Measurements from ENCODE around the gene RAB1B. TPM values are rescaled to one million over a fixed set of nuclear protein-coding genes. Genes with fewer than 3 reads are reported as not detected.

Gene RAB1B
- total and polyA plus RNA-seq, 10 of the 15 experiments (the other 5 are each of a cell fraction or from before 2014, with no cell fraction given): 10.4 to 193 (median 96.9) TPM

GRCh38 chr11:66311965-66312548, 43.6 kb downstream of the RAB1B start (continued):
- TF ChIP-seq PBX3 (IDR thresholded peaks at IDR 0.05; ENCODE audit: insufficient replicate concordance, low read depth, low read length) (no peak), ETV6 (conservative IDR thresholded peaks at IDR 0.05 in 1 of 2, IDR thresholded peaks at IDR 0.05 in 1 of 2; ENCODE audit: borderline replicate concordance in 1 of 2, low read depth in 1 of 2) (0 out of 4 replicates have a peak, but pooled peaks of 1 of the 2 experiments have one; percentile 8), WRNIP1 (IDR thresholded peaks at IDR 0.05; ENCODE audit: borderline replicate concordance, low read depth, low read length) (no peak)

- no peaks in the 10 kb centered on the region; a peak in 1 of 4 replicates for H3K27me3 ChIP-seq (replicated peaks in 1 of 2; ENCODE audit: control insufficient read depth in 2 of 2, insufficient read depth in 2 of 2, low read length in 1 of 2)
- H3K36me3 ChIP-seq (ENCODE audit: control insufficient read depth in 2 of 2, insufficient read depth in 2 of 2, low read length in 1 of 2): no peaks in the 10 kb centered on the region
- BruUV-seq (replicated peaks): no TSS peak
- ChIA-PET SMC1A (ENCODE audit: uncharacterized antibody, unreplicated experiment) (interaction anchor here (0.5 to 2.8 kb wide), 22 partner anchors 9 to 411 kb away, joined by 3 to 33 read pairs (median 4); partner anchors contain the start of genes B4GAT1, BRMS1, MRPL11 and NPAS4), POLR2A (interaction anchor here (0.5 to 2.9 kb wide), 18 partner anchors 16 to 1041 kb away, joined by 3 to 19 read pairs (median 4); partner anchors contain the start of genes BRMS1, CCDC87, MRPL11 and POLD4), RAD21 (ENCODE audit: unreplicated experiment) (interaction anchor here (0.5 to 3.0 kb wide), 31 partner anchors 9 to 1089 kb away, joined by 3 to 49 read pairs (median 5); partner anchors contain the start of genes B4GAT1, DPP3, MRPL11 and PELI3), CTCF (interaction anchor here (0.6 to 6.3 kb wide), 27 partner anchors 9 to 1170 kb away, joined by 3 to 166 read pairs (median 7); partner anchors contain the start of genes AIP, B4GAT1, BRMS1 and MRPL11)
- H3K79me2 ChIP-seq (ENCODE audit: control insufficient read depth, insufficient read depth, low read length): no peaks in the 10 kb centered on the region
- in situ Hi-C loops (cut with MboI): no loop called here
- WGBS (ENCODE audit: insufficient coverage, insufficient replicate concordance, low lambda C conversion rate, missing lambda C conversion rate): 11% methylated on average over 48 of the region's 52 CpGs
- no peak for DNase-seq (ENCODE audit: low read depth, low spot score)
- H3K9ac ChIP-seq (ENCODE audit: control insufficient read depth, insufficient read depth, low read length): no peak overlapping the region
- intact Hi-C loops (cut with micrococcal nuclease; ENCODE audit: unreplicated experiment): loop anchor here (1.0 to 2.0 kb wide), 2 partner anchors 16 to 32 kb away; partner anchors contain the start of gene BRMS1
- H2AFZ ChIP-seq (ENCODE audit: control insufficient read depth, low read depth, low read length): peak overlapping the region; percentile 99
- peak; percentile 87 for ATAC-seq
- H3K27ac ChIP-seq (ENCODE audit: control insufficient read depth, insufficient read depth): peak overlapping the region; percentile 47; the same call in 1 of the 2 replicates
- H3K4me3 ChIP-seq: peak overlapping the region; percentile 66
- H3K4me2 ChIP-seq (ENCODE audit: control insufficient read depth, insufficient read depth): peak overlapping the region; percentile 93
- H4K20me1 ChIP-seq (ENCODE audit: control insufficient read depth, insufficient read depth): no peaks in the 10 kb centered on the region
- no peaks in the 10 kb centered on the region for H3K9me3 ChIP-seq (replicated peaks; ENCODE audit: control insufficient read depth, insufficient read depth, low read length)
- H3K4me1 ChIP-seq (ENCODE audit: control insufficient read depth, insufficient read depth, low read length): peaks cover 7% of the 10 kb centered on the region
- FAIRE-seq: peak; percentile 89
- TF ChIP-seq ZNF207 (IDR thresholded peaks at IDR 0.05; ENCODE audit: borderline replicate concordance) (no peak), E2F4 (IDR thresholded peaks at IDR 0.05; ENCODE audit: low read depth, low read length) (no peak), ELK1 (IDR thresholded peaks at IDR 0.05; ENCODE audit: low read depth, low read length) (no peak), TARDBP (IDR thresholded peaks at IDR 0.05; ENCODE audit: borderline replicate concordance) (0 out of 2 replicates have a peak, but pooled peaks have one; percentile 20), IRF4 (IDR thresholded peaks at IDR 0.05; ENCODE audit: low read depth, low read length) (no peak), NR2C1 (IDR thresholded peaks at IDR 0.05) (no peak), FOXM1 (IDR thresholded peaks at IDR 0.05; ENCODE audit: low read depth, low read length) (no peak), SREBF2 (IDR thresholded peaks at IDR 0.05; ENCODE audit: low read length) (no peak), KLF5 (IDR thresholded peaks at IDR 0.05; ENCODE audit: partially characterized antibody) (no peak), TAF1 (IDR thresholded peaks at IDR 0.05; ENCODE audit: borderline replicate concordance, low read depth, low read length) (peak; percentile 1; the same call in 1 of the 2 replicates), NFIC (IDR thresholded peaks at IDR 0.05; ENCODE audit: low read depth, low read length) (no peak), RUNX3 (IDR thresholded peaks at IDR 0.05; ENCODE audit: low read length) (peak; percentile 34; the same call in 1 of the 2 replicates), BACH1 (IDR thresholded peaks at IDR 0.05; ENCODE audit: borderline replicate concordance) (no peak), POLR2AphosphoS2 (IDR thresholded peaks at IDR 0.05; ENCODE audit: low read depth, low read length) (no peak)
Measured at GRCh38 chr11:66312549-66313320, 44.3 kb downstream of the RAB1B start.
